GM21528 (cell line): ENCODE results near the gene ELK4.

Experiments used
- ATAC-seq: cut with Tn5 transposase; IDR thresholded peaks from one replicate; pipeline ENCODE4 v1.9.1; 2021; ENCODE audit warnings: mild to moderate bottlenecking, moderate library complexity; ENCODE audit not compliant: unreplicated experiment, low FRiP score

The ELK4 gene

GRCh38 chr1:205631768-205632668 is at the start of gene ELK4:
TSS of gene ELK4 (minus strand) at chr1:205632011. CDS start at chr1:205623882, 8,129 bp downstream.
- ATAC-seq = peak; percentile 79

GRCh38 chr1:205681364-205681763 is 49.6 kb upstream of the ELK4 start:
- ATAC-seq = no peak

GRCh38 chr1:205680073-205680851 is 48.5 kb upstream of the ELK4 start, which contains the start of gene SLC45A3:
TSS of gene SLC45A3 (minus strand) at chr1:205680509. CDS start at chr1:205664656, 15,853 bp downstream.
- no peak for ATAC-seq

GRCh38 chr1:205678286-205679111 is 46.7 kb upstream of the ELK4 start:
- ATAC-seq = no peak

GRCh38 chr1:205677167-205677566 is 45.4 kb upstream of the ELK4 start:
- no peak for ATAC-seq

GRCh38 chr1:205676597-205676996 is 44.8 kb upstream of the ELK4 start:
- no peak for ATAC-seq

- ATAC-seq = no peak
Observed at GRCh38 chr1:205676002-205676401, 44.2 kb upstream of the ELK4 start.

- ATAC-seq = no peak
Observed at GRCh38 chr1:205675247-205675646, 43.4 kb upstream of the ELK4 start.

- ATAC-seq = no peak
Observed at GRCh38 chr1:205672970-205673369, 41.2 kb upstream of the ELK4 start.

GRCh38 chr1:205672395-205672889 is 40.6 kb upstream of the ELK4 start:
- no peak for ATAC-seq

- ATAC-seq = no peak
Observed at GRCh38 chr1:205670611-205671430, 39.0 kb upstream of the ELK4 start.

- ATAC-seq = no peak
Observed at GRCh38 chr1:205670150-205670446, 38.3 kb upstream of the ELK4 start.

GRCh38 chr1:205669341-205670149 is 37.7 kb upstream of the ELK4 start:
- ATAC-seq = no peak

- no peak for ATAC-seq
Observed at GRCh38 chr1:205668951-205669340, 37.1 kb upstream of the ELK4 start.

GRCh38 chr1:205667909-205668643 is 36.3 kb upstream of the ELK4 start:
- no peak for ATAC-seq

- no peak for ATAC-seq
Observed at GRCh38 chr1:205666372-205667166, 34.8 kb upstream of the ELK4 start.
